NB4 (cell line): ENCODE measurements around the gene STON1.
"Not testable (repeated sequence)": the region's sequence is repeated elsewhere in the genome, so short reads cannot be mapped to it uniquely, and the experiment has no call there.

Experiments used
- DNase-seq: peaks from one replicate; pipeline ENCODE4 v3.0.0; 2010; ENCODE audit warnings: low read depth
- H3K4me3 ChIP-seq: one replicate; pipeline ENCODE4 v1.5.1; 2011; ENCODE audit warnings: mild to moderate bottlenecking, low read depth, low read length, moderate library complexity
- MAX ChIP-seq: IDR thresholded peaks from 2 replicates; pipeline ENCODE4 v1.6.1; 2011; ENCODE audit warnings: low read depth, low read length
- MYC ChIP-seq: IDR thresholded peaks from 2 replicates; pipeline ENCODE4 v1.6.1; 2011; ENCODE audit warnings: low read depth, low read length
- POLR2A ChIP-seq: IDR thresholded peaks from 2 replicates; pipeline ENCODE4 v1.6.1; 2011; ENCODE audit warnings: mild to moderate bottlenecking; ENCODE audit not compliant: insufficient read length; ENCODE audit errors: extremely low read depth
- TF ChIP-seq, protein P1 (sequence below): IDR thresholded peaks from one replicate; pipeline ENCODE4 v1.5.1; 2012; ENCODE audit warnings: low read depth, low read length

The STON1 gene

DNA sequence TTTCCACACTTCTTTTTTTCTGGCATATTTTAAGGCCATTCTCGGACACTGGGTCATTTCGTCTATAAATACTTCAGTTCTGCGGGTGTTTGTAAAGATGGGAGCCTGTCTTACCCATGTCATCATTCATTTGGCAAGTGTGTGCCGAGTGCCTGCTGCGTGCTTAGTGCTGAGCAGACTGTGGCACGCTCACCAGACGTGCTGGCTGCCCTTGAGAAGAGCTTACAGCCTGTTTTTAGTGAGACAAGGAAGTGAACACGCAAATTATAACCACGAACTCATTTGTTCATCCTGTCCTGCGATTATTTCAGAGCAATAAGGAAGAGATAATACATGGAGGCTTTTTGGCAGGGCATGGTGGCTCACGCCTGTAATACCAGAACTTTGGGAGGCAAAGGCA lies 10.4 kb upstream of the STON1 start:
- peak; percentile 40 for DNase-seq
- TF ChIP-seq MYC (no peak), MAX (no peak), POLR2A (no peak)
- TF ChIP-seq, protein P1, sequence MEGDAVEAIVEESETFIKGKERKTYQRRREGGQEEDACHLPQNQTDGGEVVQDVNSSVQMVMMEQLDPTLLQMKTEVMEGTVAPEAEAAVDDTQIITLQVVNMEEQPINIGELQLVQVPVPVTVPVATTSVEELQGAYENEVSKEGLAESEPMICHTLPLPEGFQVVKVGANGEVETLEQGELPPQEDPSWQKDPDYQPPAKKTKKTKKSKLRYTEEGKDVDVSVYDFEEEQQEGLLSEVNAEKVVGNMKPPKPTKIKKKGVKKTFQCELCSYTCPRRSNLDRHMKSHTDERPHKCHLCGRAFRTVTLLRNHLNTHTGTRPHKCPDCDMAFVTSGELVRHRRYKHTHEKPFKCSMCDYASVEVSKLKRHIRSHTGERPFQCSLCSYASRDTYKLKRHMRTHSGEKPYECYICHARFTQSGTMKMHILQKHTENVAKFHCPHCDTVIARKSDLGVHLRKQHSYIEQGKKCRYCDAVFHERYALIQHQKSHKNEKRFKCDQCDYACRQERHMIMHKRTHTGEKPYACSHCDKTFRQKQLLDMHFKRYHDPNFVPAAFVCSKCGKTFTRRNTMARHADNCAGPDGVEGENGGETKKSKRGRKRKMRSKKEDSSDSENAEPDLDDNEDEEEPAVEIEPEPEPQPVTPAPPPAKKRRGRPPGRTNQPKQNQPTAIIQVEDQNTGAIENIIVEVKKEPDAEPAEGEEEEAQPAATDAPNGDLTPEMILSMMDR, result no peak
- H3K4me3 ChIP-seq, result no peak overlapping the region

DNA sequence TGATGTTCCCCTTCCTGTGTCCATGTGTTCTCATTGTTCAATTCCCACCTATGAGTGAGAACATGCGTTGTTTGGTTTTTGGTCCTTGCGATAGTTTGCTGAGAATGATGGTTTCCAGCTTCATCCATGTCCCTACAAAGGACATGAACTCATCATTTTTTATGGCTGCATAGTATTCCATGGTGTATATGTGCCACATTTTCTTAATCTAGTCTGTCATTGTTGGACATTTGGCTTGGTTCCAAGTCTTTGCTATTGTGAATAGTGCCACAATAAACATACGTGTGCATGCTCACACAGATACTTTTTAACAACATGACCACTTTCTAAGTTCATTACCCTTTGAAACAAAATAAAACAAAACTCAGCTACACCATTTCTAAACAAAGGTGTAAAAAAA lies 5.2 kb upstream of the STON1 start:
- H3K4me3 ChIP-seq, DNase-seq: not testable (repeated sequence)

DNA sequence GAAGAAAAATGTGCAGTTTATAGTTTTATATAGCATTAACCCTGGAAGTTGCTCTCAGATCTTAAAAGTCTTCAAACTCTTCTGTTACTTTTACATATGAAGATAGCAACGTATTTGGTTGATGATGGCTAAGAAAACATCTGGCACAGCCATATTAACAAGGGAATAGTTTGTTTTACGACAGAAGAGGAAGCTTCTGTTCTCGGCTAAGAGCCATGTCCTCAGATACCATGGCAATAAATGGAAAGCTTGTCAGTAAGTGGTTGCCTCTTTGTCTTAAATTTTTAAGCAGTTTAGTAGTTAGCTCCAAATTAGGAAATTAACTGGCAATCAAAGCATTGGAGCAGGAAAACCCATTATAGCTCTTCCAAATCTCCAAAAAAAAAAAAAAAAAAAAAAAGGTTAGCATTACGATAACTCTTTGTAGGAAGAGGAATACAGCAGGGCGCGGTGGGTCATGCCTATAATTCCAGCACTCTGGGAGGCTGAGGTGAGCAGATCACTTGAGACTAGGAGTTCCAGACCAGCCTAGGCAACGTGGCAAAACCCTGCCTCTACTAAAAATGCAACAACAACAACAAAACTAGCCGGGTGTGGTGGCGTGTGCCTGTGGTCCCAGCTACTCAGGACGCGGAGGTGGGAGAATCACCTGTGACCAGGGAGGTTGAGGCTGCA lies 4.5 kb upstream of the STON1 start:
- TF ChIP-seq MYC, result no peak
- no peak for TF ChIP-seq POLR2A
- no peak for TF ChIP-seq MAX
- TF ChIP-seq, protein P1, result no peak
- H3K4me3 ChIP-seq, result no peak overlapping the region
- no peak for DNase-seq

- TF ChIP-seq, protein P1, result no peak
- TF ChIP-seq MAX, result no peak
- TF ChIP-seq MYC, result no peak
- TF ChIP-seq POLR2A, result no peak
- H3K4me3 ChIP-seq, result no peak overlapping the region
- DNase-seq, result no peak
Observed at GRCh38 chr2:48527226-48527885, 2.6 kb upstream of the STON1 start.

DNA sequence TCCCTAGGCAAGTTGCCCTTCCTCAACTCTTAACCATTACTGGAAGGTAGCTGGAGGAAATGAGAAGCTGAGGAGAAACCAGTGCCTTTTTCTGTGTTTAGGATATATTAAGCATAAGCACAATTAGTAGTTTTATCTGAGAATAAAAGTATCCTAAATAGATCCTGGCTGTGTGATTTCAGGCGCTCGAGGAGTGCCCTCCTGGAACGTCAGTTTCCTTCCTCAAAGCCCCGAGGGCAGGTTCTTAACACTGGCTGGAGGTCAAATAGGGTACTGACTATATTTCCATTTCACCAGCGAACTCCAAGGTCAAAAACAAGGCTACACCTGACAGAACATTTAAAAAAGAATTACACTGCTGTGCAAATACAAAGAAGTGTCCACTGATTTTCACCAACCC lies 1.5 kb upstream of the STON1 start:
- H3K4me3 ChIP-seq, result no peak overlapping the region
- DNase-seq, result no peak
- TF ChIP-seq POLR2A (no peak), MYC (no peak)

DNA sequence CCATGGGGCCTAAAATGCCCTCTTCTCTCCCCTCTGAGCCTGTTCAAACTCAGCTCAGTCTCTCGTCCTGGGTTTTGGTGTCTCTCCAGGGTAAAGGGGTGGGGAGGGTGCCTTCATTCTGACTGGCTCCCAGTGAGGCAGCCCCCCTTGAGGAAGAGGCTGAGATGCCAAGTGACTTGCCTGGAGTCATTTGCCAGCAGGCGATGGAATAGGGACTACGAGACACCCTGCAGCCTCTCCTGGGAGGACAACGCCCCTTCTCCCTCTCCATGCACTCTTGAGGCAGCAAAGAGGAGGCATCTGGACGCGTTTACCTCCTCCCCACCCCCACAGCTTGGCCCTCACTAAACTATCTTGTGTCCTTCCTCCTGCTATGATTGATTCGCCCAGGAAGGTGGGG lies 760 bp upstream of the STON1 start:
- DNase-seq, result no peak
- no peak overlapping the region for H3K4me3 ChIP-seq
- TF ChIP-seq MAX (no peak), POLR2A (no peak), MYC (no peak)
- TF ChIP-seq, protein P1, result no peak

GRCh38 chr2:48529676-48530032 lies 300 bp upstream of the STON1 start:
- DNase-seq, result no peak
- H3K4me3 ChIP-seq, result peak overlapping the region; percentile 25
- TF ChIP-seq, protein P1, result no peak
- TF ChIP-seq POLR2A, result no peak
- TF ChIP-seq MYC, result no peak
- TF ChIP-seq MAX, result no peak
